ENCODE data around the gene STPG4. TPM values are rescaled to one million over a fixed set of nuclear protein-coding genes. Genes with fewer than 3 reads are reported as not detected.
"Not testable (repeated sequence)": the region's sequence is repeated elsewhere in the genome, so short reads cannot be mapped to it uniquely, and the experiment has no call there.

The STPG4 gene
- total RNA-seq, 1 experiment from 2014 or later: not detected

DNA sequence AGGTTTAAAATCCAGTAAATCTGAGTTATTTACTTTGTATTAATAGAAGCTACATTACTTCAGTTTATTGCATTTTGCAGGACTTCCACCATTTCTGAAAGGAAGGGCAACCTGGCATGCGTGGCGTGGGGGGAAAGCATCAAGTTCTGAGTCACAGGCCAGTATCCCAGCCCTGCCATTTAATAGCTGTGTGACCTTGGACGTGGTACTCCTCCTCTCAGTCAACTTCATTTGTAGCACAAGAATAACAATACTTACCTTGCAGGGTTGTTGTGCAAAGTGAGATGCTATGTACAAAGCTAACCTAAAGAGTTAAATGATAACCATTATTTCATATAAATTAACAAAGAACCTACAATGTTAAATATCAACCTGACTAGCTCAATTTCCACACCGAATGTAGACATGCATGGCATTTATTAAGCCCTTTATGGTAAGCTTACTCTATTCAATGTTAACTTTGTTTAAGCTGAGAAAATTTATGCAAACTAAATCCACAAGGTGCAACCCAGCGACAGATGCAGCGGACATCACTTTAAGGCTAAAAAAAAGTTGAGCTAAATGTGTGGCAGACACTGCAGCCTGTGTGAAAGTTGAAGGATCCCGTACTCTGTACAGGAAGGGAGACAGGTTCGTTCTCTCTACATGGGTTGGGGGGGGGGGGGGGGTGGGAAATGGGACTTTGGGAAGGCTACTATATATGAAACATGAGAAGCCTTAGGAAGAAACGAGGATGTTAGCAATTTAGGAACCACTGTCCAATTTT lies 17.2 kb upstream of the STPG4 start:
- H3K4me3 ChIP-seq (ENCODE audit: low read length): no peak overlapping the region; the same call in 1 of the 2 replicates
- H3K9me3 ChIP-seq (ENCODE audit: low read length): no peaks in the 10 kb centered on the region

DNA sequence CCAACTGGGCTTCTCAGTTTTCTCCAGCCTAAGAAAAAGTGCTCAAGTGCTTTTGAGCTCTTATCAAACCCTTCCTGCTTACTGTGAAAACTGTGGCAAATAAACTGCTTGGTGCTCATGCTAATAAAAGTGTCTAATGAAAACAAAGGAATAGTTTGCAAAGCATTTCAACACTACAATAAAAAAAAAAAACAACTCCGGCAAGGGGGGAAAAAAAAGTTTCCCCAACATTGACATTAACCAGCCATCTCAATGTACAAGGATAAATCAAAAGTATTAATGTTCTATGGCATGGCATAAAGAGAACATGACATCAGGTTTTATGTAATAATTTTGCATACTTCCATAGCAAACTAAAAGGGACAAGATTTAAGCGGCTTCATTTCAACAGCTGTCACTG lies 14.7 kb upstream of the STPG4 start:
- no peak for DNase-seq
- peaks cover 81% of the 10 kb centered on the region for H4K20me1 ChIP-seq (ENCODE audit: insufficient read depth, low read depth, low read length)
- H3K4me1 ChIP-seq (ENCODE audit: low read length): peaks cover 57% of the 10 kb centered on the region
- H3K27me3 ChIP-seq (ENCODE audit: low read length): no peaks in the 10 kb centered on the region
- no peak overlapping the region for H3K27ac ChIP-seq (ENCODE audit: low read length)
- H3K4me3 ChIP-seq (ENCODE audit: low read length): no peak overlapping the region
- H2AFZ ChIP-seq (ENCODE audit: low read length): no peak overlapping the region
- no peaks in the 10 kb centered on the region for H3K9me2 ChIP-seq (replicated peaks; ENCODE audit: insufficient read depth, low read length)
- H3K9me3 ChIP-seq (ENCODE audit: low read length): no peaks in the 10 kb centered on the region
- peaks cover 99% of the 10 kb centered on the region for H3K79me2 ChIP-seq (ENCODE audit: low read length)
- H3K9ac ChIP-seq (ENCODE audit: low read length): no peak overlapping the region
- H3K4me2 ChIP-seq (ENCODE audit: low read depth, low read length, poor library complexity, severe bottlenecking): no peak overlapping the region
- peaks cover 76% of the 10 kb centered on the region for H3K36me3 ChIP-seq (ENCODE audit: insufficient read depth, low read length)

More for the DNA sequence above, 17.2 kb upstream of the STPG4 start:
- peaks cover 60% of the 10 kb centered on the region for H3K4me1 ChIP-seq (ENCODE audit: low read length)
- no peak overlapping the region for H3K9ac ChIP-seq (ENCODE audit: low read length)
- H2AFZ ChIP-seq (ENCODE audit: low read length): no peak overlapping the region
- H3K36me3 ChIP-seq (ENCODE audit: insufficient read depth, low read length): peaks cover 52% of the 10 kb centered on the region
- peak overlapping the region; percentile 22; the same call in 1 of the 2 replicates for H3K27ac ChIP-seq (ENCODE audit: low read length)
- no peaks in the 10 kb centered on the region for H3K9me2 ChIP-seq (replicated peaks; ENCODE audit: insufficient read depth, low read length)
- H3K27me3 ChIP-seq (ENCODE audit: low read length): no peaks in the 10 kb centered on the region
- H3K4me2 ChIP-seq (ENCODE audit: low read depth, low read length, poor library complexity, severe bottlenecking): peak overlapping the region; percentile 83
- H4K20me1 ChIP-seq (ENCODE audit: insufficient read depth, low read depth, low read length): peaks cover 70% of the 10 kb centered on the region
- no peak for DNase-seq
- H3K79me2 ChIP-seq (ENCODE audit: low read length): peaks cover 88% of the 10 kb centered on the region

DNA sequence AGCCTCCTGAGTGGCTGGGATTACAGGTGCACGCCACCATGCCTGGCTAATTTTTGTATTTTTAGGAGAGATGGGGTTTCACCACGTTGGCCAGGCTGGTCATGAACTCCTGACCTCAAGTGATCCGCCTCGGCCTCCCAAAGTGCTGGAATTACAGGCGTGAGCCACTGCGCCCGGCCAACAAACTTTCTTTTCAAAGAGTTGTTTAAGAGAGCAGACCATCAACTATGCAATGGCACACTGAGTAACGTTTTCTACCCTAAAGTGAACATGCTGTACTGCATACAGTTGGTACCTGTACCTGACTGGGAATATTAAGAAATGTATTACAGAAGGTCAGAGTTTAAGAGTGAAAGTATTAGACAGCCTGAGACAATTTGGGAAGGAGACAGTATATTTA lies 13.8 kb upstream of the STPG4 start:
- Histone ChIP-seq H3K79me2 (ENCODE audit: low read length) (peaks cover 97% of the 10 kb centered on the region), H3K4me1 (ENCODE audit: low read length) (peaks cover 48% of the 10 kb centered on the region), H3K36me3 (ENCODE audit: insufficient read depth, low read length) (peaks cover 80% of the 10 kb centered on the region), H4K20me1 (ENCODE audit: insufficient read depth, low read depth, low read length) (peaks cover 79% of the 10 kb centered on the region)
- not testable (repeated sequence) for H3K27me3 ChIP-seq (ENCODE audit: low read length); H2AFZ ChIP-seq (ENCODE audit: low read length); H3K9ac ChIP-seq (ENCODE audit: low read length); H3K27ac ChIP-seq (ENCODE audit: low read length); DNase-seq; H3K4me2 ChIP-seq (ENCODE audit: low read depth, low read length, poor library complexity, severe bottlenecking); H3K9me3 ChIP-seq (ENCODE audit: low read length); H3K9me2 ChIP-seq (replicated peaks; ENCODE audit: insufficient read depth, low read length); H3K4me3 ChIP-seq (ENCODE audit: low read length)

DNA sequence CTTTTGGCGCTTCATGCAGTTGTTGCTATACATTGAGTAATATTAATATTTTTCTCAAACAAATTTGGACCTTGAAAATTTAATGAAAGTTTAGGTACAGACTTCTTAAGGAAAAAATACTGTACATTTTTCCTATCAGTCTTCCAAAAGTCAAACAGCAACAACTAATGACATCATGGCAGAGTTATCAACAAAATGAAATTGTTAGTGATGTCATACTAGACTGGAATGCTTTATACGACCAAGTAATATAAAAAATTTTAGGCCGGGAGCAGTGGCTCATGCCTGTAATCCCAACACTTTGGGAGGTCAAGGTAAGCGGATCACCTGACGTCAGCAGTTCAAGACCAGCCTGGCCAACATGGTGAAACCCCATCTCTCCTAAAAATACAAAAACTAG lies 12.0 kb upstream of the STPG4 start:
- Histone ChIP-seq H3K79me2 (ENCODE audit: low read length) (peaks cover 90% of the 10 kb centered on the region), H3K36me3 (ENCODE audit: insufficient read depth, low read length) (peaks cover 78% of the 10 kb centered on the region), H3K4me1 (ENCODE audit: low read length) (peaks cover 31% of the 10 kb centered on the region), H2AFZ (ENCODE audit: low read length) (no peak overlapping the region), H3K27ac (ENCODE audit: low read length) (no peak overlapping the region), H3K9me2 (replicated peaks; ENCODE audit: insufficient read depth, low read length) (no peaks in the 10 kb centered on the region), H3K4me3 (ENCODE audit: low read length) (no peak overlapping the region), H4K20me1 (ENCODE audit: insufficient read depth, low read depth, low read length) (peaks cover 71% of the 10 kb centered on the region), H3K9me3 (ENCODE audit: low read length) (no peaks in the 10 kb centered on the region), H3K4me2 (ENCODE audit: low read depth, low read length, poor library complexity, severe bottlenecking) (no peak overlapping the region), H3K9ac (ENCODE audit: low read length) (no peak overlapping the region), H3K27me3 (ENCODE audit: low read length) (no peaks in the 10 kb centered on the region)
- DNase-seq: no peak

DNA sequence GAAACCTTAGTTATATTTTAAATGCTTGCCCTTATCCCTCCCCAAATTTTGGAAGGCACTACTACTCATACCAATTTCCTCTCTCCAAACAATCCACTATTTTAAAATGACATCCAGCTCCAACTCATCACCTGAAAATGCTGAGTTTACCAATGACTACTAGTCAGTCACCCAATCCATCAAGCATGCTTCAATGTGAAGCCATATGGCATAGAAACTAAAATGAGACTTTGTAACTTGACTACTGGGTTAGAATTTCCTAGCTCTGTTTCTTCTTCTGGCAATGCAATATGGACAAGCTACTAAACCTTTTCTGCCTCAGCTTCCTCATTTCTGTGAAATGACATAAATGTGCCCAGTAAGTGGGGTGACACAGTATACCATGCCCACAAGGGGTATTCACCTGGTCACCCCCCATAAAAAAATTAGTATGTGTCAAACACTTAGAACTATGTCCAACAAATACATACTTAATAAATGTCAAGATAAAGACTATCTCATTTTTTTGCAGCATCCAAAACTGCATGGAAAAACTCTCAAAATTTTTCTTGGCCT lies 10.0 kb upstream of the STPG4 start:
- DNase-seq: no peak
- no peak overlapping the region for H3K4me2 ChIP-seq (ENCODE audit: low read depth, low read length, poor library complexity, severe bottlenecking)
- H3K9me3 ChIP-seq (ENCODE audit: low read length): no peaks in the 10 kb centered on the region
- no peaks in the 10 kb centered on the region for H3K9me2 ChIP-seq (replicated peaks; ENCODE audit: insufficient read depth, low read length)
- peaks cover 51% of the 10 kb centered on the region for H4K20me1 ChIP-seq (ENCODE audit: insufficient read depth, low read depth, low read length)
- no peak overlapping the region for H3K9ac ChIP-seq (ENCODE audit: low read length)
- no peak overlapping the region for H2AFZ ChIP-seq (ENCODE audit: low read length)
- no peak overlapping the region for H3K4me3 ChIP-seq (ENCODE audit: low read length)
- H3K4me1 ChIP-seq (ENCODE audit: low read length): peaks cover 10% of the 10 kb centered on the region
- peaks cover 76% of the 10 kb centered on the region for H3K79me2 ChIP-seq (ENCODE audit: low read length)
- peaks cover 77% of the 10 kb centered on the region for H3K36me3 ChIP-seq (ENCODE audit: insufficient read depth, low read length)
- H3K27ac ChIP-seq (ENCODE audit: low read length): no peak overlapping the region
- H3K27me3 ChIP-seq (ENCODE audit: low read length): no peaks in the 10 kb centered on the region

DNA sequence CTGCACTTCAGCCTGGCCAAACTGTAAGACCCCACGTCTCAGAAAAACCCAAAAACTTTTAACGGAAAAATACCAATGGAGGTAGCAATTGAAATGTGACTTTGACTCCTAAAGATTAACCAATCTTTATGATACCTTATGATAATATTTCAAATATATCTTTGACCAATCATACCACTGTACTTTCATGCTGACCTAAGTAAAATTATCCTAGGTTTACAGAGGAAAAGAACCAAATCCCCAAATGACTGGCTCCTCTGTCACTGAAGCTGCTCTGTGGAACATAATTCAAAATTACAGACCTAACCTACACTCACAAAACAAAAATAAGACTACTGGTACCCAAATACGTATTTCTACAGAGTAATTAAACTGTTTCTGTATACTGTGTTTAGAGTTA lies 7.7 kb upstream of the STPG4 start:
- Histone ChIP-seq H2AFZ (ENCODE audit: low read length) (no peak overlapping the region), H3K9me2 (replicated peaks; ENCODE audit: insufficient read depth, low read length) (no peaks in the 10 kb centered on the region), H3K9me3 (ENCODE audit: low read length) (no peaks in the 10 kb centered on the region), H3K4me2 (ENCODE audit: low read depth, low read length, poor library complexity, severe bottlenecking) (no peak overlapping the region), H4K20me1 (ENCODE audit: insufficient read depth, low read depth, low read length) (peaks cover 34% of the 10 kb centered on the region), H3K27ac (ENCODE audit: low read length) (no peak overlapping the region), H3K36me3 (ENCODE audit: insufficient read depth, low read length) (peaks cover 73% of the 10 kb centered on the region), H3K79me2 (ENCODE audit: low read length) (peaks cover 53% of the 10 kb centered on the region), H3K9ac (ENCODE audit: low read length) (no peak overlapping the region), H3K27me3 (ENCODE audit: low read length) (no peaks in the 10 kb centered on the region), H3K4me1 (ENCODE audit: low read length) (peaks cover 6% of the 10 kb centered on the region; the same call in 1 of the 2 replicates), H3K4me3 (ENCODE audit: low read length) (no peak overlapping the region)
- DNase-seq: no peak

DNA sequence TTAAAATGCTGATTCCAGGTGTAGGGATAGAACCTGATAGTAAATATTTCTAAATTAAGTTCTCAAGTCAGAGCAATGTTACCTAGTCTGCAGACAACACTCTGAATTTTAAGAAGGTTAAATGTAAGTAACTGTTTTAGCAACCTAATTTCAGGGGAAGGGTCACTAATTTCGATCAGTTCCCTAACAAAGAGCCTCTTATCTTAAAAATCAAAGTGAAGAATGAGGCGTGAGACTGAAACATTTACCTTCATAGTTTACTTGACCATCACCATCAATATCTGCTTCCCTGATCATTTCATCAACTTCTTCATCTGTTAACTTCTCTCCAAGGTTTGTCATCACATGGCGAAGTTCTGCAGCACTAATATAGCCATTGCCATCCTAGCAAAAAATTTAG lies 6.4 kb upstream of the STPG4 start:
- H3K9me3 ChIP-seq (ENCODE audit: low read length): no peaks in the 10 kb centered on the region
- no peak overlapping the region for H3K4me2 ChIP-seq (ENCODE audit: low read depth, low read length, poor library complexity, severe bottlenecking)
- peaks cover 29% of the 10 kb centered on the region for H4K20me1 ChIP-seq (ENCODE audit: insufficient read depth, low read depth, low read length)
- H3K79me2 ChIP-seq (ENCODE audit: low read length): peaks cover 41% of the 10 kb centered on the region
- peaks cover 6% of the 10 kb centered on the region; the same call in 1 of the 2 replicates for H3K4me1 ChIP-seq (ENCODE audit: low read length)
- H3K9me2 ChIP-seq (replicated peaks; ENCODE audit: insufficient read depth, low read length): no peaks in the 10 kb centered on the region
- peaks cover 65% of the 10 kb centered on the region for H3K36me3 ChIP-seq (ENCODE audit: insufficient read depth, low read length)
- no peak for DNase-seq
- no peak overlapping the region for H3K4me3 ChIP-seq (ENCODE audit: low read length)
- H2AFZ ChIP-seq (ENCODE audit: low read length): no peak overlapping the region
- H3K27ac ChIP-seq (ENCODE audit: low read length): no peak overlapping the region
- no peaks in the 10 kb centered on the region for H3K27me3 ChIP-seq (ENCODE audit: low read length)
- no peak overlapping the region for H3K9ac ChIP-seq (ENCODE audit: low read length)

DNA sequence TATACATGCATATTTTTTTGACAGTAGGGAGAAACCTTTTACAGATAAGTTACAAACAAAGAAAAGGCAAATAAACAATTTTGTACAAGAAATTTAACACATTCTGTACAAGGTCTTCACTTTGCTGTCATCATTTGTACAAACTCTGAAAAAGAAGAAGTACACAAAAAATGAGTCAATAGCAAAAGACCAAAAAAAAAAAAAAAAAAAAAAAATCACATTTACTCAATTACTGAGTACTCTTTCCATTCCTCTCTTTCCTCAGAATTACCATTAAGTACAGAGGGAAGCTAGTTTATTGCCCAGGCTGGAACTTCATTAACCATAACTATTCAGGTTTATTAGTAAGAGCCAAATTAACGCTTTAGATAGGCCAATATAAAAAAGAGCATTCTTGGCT lies 5.6 kb upstream of the STPG4 start:
- Histone ChIP-seq H4K20me1 (ENCODE audit: insufficient read depth, low read depth, low read length) (peaks cover 23% of the 10 kb centered on the region), H3K9me2 (replicated peaks; ENCODE audit: insufficient read depth, low read length) (no peaks in the 10 kb centered on the region), H3K36me3 (ENCODE audit: insufficient read depth, low read length) (peaks cover 57% of the 10 kb centered on the region), H3K9me3 (ENCODE audit: low read length) (no peaks in the 10 kb centered on the region), H3K27ac (ENCODE audit: low read length) (no peak overlapping the region), H3K4me3 (ENCODE audit: low read length) (no peak overlapping the region), H3K4me1 (ENCODE audit: low read length) (0 out of 2 replicates have a peak, but pooled peaks cover 3% of the 10 kb centered on the region), H2AFZ (ENCODE audit: low read length) (no peak overlapping the region), H3K9ac (ENCODE audit: low read length) (no peak overlapping the region), H3K79me2 (ENCODE audit: low read length) (peaks cover 33% of the 10 kb centered on the region), H3K4me2 (ENCODE audit: low read depth, low read length, poor library complexity, severe bottlenecking) (no peak overlapping the region), H3K27me3 (ENCODE audit: low read length) (no peaks in the 10 kb centered on the region)
- DNase-seq: no peak
